Activated CD4-positive, alpha-beta T cell treated with anti-CD3 and anti-CD28 coated beads for 1 hour (primary cell): ENCODE measurements around the gene CCR5AS.
"Not testable (repeated sequence)": the region's sequence is repeated elsewhere in the genome, so short reads cannot be mapped to it uniquely, and the experiment has no call there.

Source experiments
- DNase-seq: peaks from one replicate; pipeline ENCODE4 v3.0.0-alpha.2; 2020

The CCR5AS gene

GRCh38 chr3:46427916-46428833 is 21.3 kb upstream of the CCR5AS start:
- DNase-seq = no peak

GRCh38 chr3:46427404-46427803 is 20.5 kb upstream of the CCR5AS start:
- not testable (repeated sequence) for DNase-seq

GRCh38 chr3:46426476-46426875 is 19.6 kb upstream of the CCR5AS start:
- DNase-seq = not testable (repeated sequence)

GRCh38 chr3:46423588-46423987 is 16.7 kb upstream of the CCR5AS start:
- no peak for DNase-seq

- no peak for DNase-seq
Measured at GRCh38 chr3:46422617-46423016, 15.8 kb upstream of the CCR5AS start.

GRCh38 chr3:46420931-46421330 is 14.1 kb upstream of the CCR5AS start:
- DNase-seq = no peak

- DNase-seq = no peak
Measured at GRCh38 chr3:46419816-46420215, 12.9 kb upstream of the CCR5AS start.

GRCh38 chr3:46417841-46418611 is 11.2 kb upstream of the CCR5AS start:
- no peak for DNase-seq

GRCh38 chr3:46416811-46417510 is 10.1 kb upstream of the CCR5AS start:
- DNase-seq = no peak

GRCh38 chr3:46416125-46416810 is 9.4 kb upstream of the CCR5AS start:
- DNase-seq = no peak

- no peak for DNase-seq
Measured at GRCh38 chr3:46414739-46415138, 7.9 kb upstream of the CCR5AS start.

- no peak for DNase-seq
Measured at GRCh38 chr3:46413951-46414350, 7.1 kb upstream of the CCR5AS start.

- DNase-seq = no peak
Measured at GRCh38 chr3:46412786-46413298, 6.0 kb upstream of the CCR5AS start.

- no peak for DNase-seq
Measured at GRCh38 chr3:46411271-46411670, 4.4 kb upstream of the CCR5AS start.

- no peak for DNase-seq
Measured at GRCh38 chr3:46410669-46411068, 3.8 kb upstream of the CCR5AS start.

GRCh38 chr3:46409739-46410489 is 3.0 kb upstream of the CCR5AS start:
- DNase-seq = no peak

GRCh38 chr3:46408853-46409252 is 2.0 kb upstream of the CCR5AS start:
- DNase-seq = no peak

- no peak for DNase-seq
Measured at GRCh38 chr3:46407970-46408369, 1.1 kb upstream of the CCR5AS start.

- DNase-seq = no peak
Measured at GRCh38 chr3:46406443-46406787, 451 bp downstream of the CCR5AS start.

GRCh38 chr3:46405301-46406019 is 1.4 kb downstream of the CCR5AS start:
- DNase-seq = no peak

GRCh38 chr3:46402902-46403301 is 4.0 kb downstream of the CCR5AS start:
- DNase-seq = not testable (repeated sequence)
